GM18526 (cell line): Measurements from ENCODE around the gene ZBTB45.

Experiments used
- POLR2A ChIP-seq: IDR thresholded peaks from 3 replicates; pipeline ENCODE4 v1.6.1; 2011; ENCODE audit not compliant: insufficient read length; ENCODE audit errors: extremely low read depth

The ZBTB45 gene

GRCh38 chr19:58475714-58476497, 43.7 kb downstream of the ZBTB45 start, which contains the start of gene ZNF446:
ZNF446 (plus strand) TSS chr19:58476352; CDS start chr19:58477219, 867 bp downstream.
- TF ChIP-seq POLR2A = peak; percentile 48

- no peak for TF ChIP-seq POLR2A
Measured at GRCh38 chr19:58474997-58475713, 44.5 kb downstream of the ZBTB45 start.

- TF ChIP-seq POLR2A = no peak
Measured at GRCh38 chr19:58474291-58474996, 45.2 kb downstream of the ZBTB45 start.

DNA sequence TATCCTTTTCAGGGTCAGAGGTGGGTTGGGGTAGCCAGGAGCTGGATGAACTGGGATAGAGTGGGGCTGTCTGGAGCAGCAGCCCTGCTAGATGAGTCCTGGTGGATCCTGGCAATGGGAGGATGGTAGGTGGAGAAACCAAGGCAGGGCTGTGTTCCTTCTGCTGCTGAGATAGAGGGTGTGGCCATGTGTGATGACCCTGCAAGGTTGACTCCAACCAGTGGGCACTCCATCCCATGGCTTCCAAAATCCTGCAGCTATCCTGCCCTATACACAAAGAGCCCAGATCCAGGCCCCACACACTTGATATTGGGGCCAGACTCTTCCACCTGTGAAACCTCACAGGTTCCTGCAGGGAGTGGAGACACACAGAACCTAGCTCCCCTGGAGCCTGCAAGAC, 45.8 kb downstream of the ZBTB45 start:
- TF ChIP-seq POLR2A = no peak

- TF ChIP-seq POLR2A = no peak
Measured at GRCh38 chr19:58471736-58472135, 47.9 kb downstream of the ZBTB45 start.

DNA sequence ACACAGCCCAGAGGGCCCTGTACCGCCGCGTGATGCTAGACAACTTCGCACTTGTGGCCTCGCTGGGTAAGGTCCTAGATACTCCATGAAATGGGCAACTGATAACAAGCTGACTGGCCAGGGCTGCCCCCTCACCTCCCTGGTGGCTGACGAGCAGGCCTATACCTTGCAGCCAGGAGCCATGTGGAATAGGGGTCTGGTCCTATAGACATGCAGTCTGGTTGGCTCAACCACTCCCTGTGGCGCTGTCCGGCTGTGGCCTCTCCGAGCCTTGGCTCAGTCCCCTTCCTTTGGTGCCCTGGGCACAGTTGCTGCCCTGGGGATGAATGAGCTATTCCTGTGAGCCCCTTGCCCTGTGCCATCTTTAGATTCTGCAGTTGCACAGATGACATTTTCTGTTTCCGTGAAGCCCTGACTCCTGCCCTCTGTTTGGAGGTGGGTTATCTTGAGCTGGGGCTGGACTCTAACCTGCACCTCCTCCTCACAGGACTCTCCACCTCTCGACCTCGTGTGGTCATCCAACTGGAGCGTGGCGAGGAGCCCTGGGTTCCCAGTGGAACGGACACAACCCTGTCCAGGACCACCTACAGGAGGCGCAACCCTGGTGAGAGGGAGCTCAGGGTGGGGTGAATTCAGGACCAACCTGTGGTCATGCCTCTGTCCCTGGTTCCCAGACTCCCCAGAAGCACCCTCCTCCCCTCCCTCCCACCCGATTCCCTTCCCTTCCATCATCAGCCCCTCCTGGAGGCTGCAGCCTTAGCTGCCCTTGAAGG, 50.2 kb downstream of the ZBTB45 start:
- TF ChIP-seq POLR2A = no peak

DNA sequence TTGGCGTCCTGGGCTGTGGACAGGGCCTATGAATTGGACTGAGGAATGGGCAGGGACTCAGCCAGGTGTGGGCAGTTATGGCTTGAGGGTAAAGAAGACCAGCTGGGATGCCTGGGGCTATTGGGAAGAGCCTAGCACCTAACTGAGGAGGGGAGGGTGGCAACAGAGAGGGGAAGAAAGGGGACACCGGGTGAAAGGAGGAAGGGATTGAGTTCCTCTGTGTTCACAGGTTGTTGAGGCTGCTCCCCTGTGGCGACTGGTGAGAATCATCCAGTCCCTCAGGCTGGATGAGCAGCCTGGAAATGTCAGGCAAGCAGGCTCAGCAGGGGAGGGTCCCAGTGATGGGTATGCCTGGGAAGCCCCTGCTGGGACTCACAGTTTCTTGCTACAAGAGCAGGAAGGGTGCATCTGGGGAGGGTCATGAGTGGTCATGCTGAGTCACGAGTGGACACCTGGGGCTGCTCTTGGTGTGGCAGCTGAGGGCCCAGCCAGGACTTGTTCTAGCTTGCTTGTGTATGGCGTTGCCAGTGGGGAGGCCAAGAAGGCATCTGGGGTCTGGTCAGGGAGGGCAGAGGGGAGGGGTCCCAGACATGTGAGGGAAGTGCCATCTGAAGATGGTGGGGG, 51.3 kb downstream of the ZBTB45 start:
- no peak for TF ChIP-seq POLR2A

- TF ChIP-seq POLR2A = peak; percentile 74
Measured at GRCh38 chr19:58466760-58467589, 52.6 kb downstream of the ZBTB45 start, which contains the start of gene ZNF324. ZNF324 (plus strand) TSS chr19:58467080; CDS start chr19:58469186, 2,106 bp downstream.

DNA sequence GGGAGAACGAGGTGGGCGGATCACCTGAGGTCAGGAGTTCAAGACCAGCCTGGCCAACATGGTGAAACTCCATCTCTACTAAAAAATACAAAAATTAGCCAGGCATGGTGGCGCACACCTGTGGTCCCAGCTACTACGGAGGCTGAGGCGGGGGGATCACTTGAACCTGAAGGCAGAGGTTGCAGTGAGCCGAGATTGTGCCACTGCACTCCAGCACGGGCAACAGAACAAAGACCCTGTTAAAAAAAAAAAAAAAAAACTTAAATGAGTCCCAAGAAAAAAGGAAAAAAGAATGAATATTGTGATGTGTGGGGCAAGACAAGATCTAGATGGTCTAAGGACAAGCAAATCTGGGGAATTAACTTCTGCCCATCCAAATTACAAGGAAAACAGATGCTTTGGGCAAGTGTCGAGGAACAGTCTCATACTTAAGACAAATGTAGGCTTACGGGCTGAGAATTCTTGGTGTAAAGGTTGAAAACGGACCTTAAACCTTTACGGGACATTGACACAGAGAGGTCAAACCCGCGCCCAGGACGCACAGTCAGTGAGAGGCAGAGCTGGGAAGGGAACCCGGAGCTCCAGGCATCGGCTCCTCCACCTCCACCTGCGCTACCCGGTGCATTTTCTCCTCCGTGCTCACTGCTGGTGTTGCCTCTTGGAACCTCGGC, 53.4 kb downstream of the ZBTB45 start:
- no peak for TF ChIP-seq POLR2A
